Esophagus muscularis mucosa (tissue), 4 donors: Measurements from ENCODE around the gene MCCD1. TPM values are rescaled to one million over a fixed set of nuclear protein-coding genes. Genes with fewer than 3 reads are reported as not detected.

ENCODE experiments used
- DNase-seq: peaks from one replicate; pipeline ENCODE4 v3.0.0-alpha.2; 2017; ENCODE audit errors: extremely low spot score
- H3K27ac ChIP-seq, 4 donors: fragments of 200-600 bp; sonication (generic); replicated peaks in 1 of 4; 1 replicate in 3 of 4; 2 replicates in 1 of 4; pipeline ENCODE4 v1.5.1; 2016 to 2019; ENCODE audit warnings: mild to moderate bottlenecking in 1 of 4
- H3K27me3 ChIP-seq, 4 donors: fragments of 200-600 bp; sonication (generic); one replicate each; pipeline versions ENCODE4 v1.5.1 to v1.6.0; 2016 to 2019
- H3K36me3 ChIP-seq, 4 donors: fragments of 200-600 bp; sonication (generic); one replicate each; pipeline ENCODE4 v1.5.1; 2016 to 2019
- H3K4me1 ChIP-seq, 4 donors: fragments of 200-600 bp; sonication (generic); one replicate each; pipeline ENCODE4 v1.5.1; 2016 to 2019
- H3K4me3 ChIP-seq, 4 donors: fragments of 200-600 bp; sonication (generic); 1 replicate in 2 of 4; 2 replicates in 2 of 4; pipeline ENCODE4 v1.5.1; 2016 to 2019; ENCODE audit warnings: mild to moderate bottlenecking in 4 of 4, moderate library complexity in 1 of 4
- H3K9me3 ChIP-seq, 4 donors: fragments of 200-600 bp; sonication (generic); 1 replicate in 3 of 4; 2 replicates in 1 of 4; pipeline ENCODE4 v1.5.1; 2016 to 2019
- CTCF ChIP-seq, 3 experiments: fragments of 200-600 bp in 2 of 3; fragments of 450-650 bp in 1 of 3; sonication (generic) in 2 of 3; IDR thresholded peaks; one replicate each; pipeline ENCODE4 v1.5.1; 2017 to 2019; ENCODE audit warnings: antibody characterized with exemption in 3 of 3, mild to moderate bottlenecking in 2 of 3, moderate library complexity in 1 of 3
- EP300 ChIP-seq: sonication (generic); formaldehyde crosslinking; IDR thresholded peaks from one replicate; pipeline ENCODE4 v1.6.1; 2017; ENCODE audit warnings: antibody characterized with exemption
- POLR2A ChIP-seq: fragments of 450-650 bp; IDR thresholded peaks from one replicate; pipeline ENCODE4 v1.6.1; 2017; ENCODE audit warnings: antibody characterized with exemption, moderate library complexity, mild to moderate bottlenecking, low read depth
- POLR2AphosphoS5 ChIP-seq, 2 donors: sonication (generic); formaldehyde crosslinking; IDR thresholded peaks; one replicate each; pipeline ENCODE4 v1.6.1; 2017; ENCODE audit warnings: antibody characterized with exemption in 2 of 2
- WGBS: methylation state at CpG from one replicate; pipeline ENCODE4 v1.1.5; 2018; 5-methylcytosine and 5-hydroxymethylcytosine counted together
- intact Hi-C: fragments of 100-400 bp; cut with DNase I; formaldehyde crosslinking; loops from one replicate; pipeline ENCODE4 v1.15.1; 2023
- total RNA-seq, 4 donors: library from RNA; depleted of rRNA; stranded (reverse); fragments of >200 nt; gene quantifications; one replicate each; pipeline versions ENCODE4 v1.1.0 to v1.2.1, GENCODE V29; 2016

Gene MCCD1
- total RNA-seq, 4 donors from 2014 or later, result not detected

GRCh38 chr6:31567531-31568370, 39.0 kb downstream of the MCCD1 start:
- no peaks in the 10 kb centered on the region for H3K36me3 ChIP-seq
- peaks cover 0 to 68% (median 2%) of the 10 kb centered on the region in 4 donors for H3K27me3 ChIP-seq
- H3K27ac ChIP-seq, result no peak overlapping the region
- no peaks in the 10 kb centered on the region for H3K4me1 ChIP-seq
- no peak for TF ChIP-seq POLR2A
- WGBS, result 51% methylated on average over 9 of the region's 9 CpGs
- H3K9me3 ChIP-seq, result no peaks in the 10 kb centered on the region
- no peak overlapping the region for H3K4me3 ChIP-seq
- DNase-seq, result no peak
- intact Hi-C loops, result no loop called here

GRCh38 chr6:31568537-31568961, 39.8 kb downstream of the MCCD1 start:
- H3K9me3 ChIP-seq, result no peaks in the 10 kb centered on the region

GRCh38 chr6:31569861-31570536, 41.2 kb downstream of the MCCD1 start:
- TF ChIP-seq EP300 (no peak), CTCF (IDR thresholded peaks at IDR 0.05) (no peak), POLR2AphosphoS5 (IDR thresholded peaks at IDR 0.05) (no peak), POLR2A (no peak)
- peaks cover 0 to 74% (median 2%) of the 10 kb centered on the region in 4 donors for H3K27me3 ChIP-seq
- no peak for DNase-seq
- H3K4me3 ChIP-seq, result no peak overlapping the region
- H3K4me1 ChIP-seq, result no peaks in the 10 kb centered on the region
- 70% methylated on average over 1 of the region's 1 CpG for WGBS
- intact Hi-C loops, result no loop called here
- no peaks in the 10 kb centered on the region for H3K36me3 ChIP-seq
- no peak overlapping the region for H3K27ac ChIP-seq
- no peaks in the 10 kb centered on the region for H3K9me3 ChIP-seq

More at GRCh38 chr6:31568537-31568961, 39.8 kb downstream of the MCCD1 start:
- H3K27ac ChIP-seq, result no peak overlapping the region
- WGBS, result 64% methylated on average over 3 of the region's 3 CpGs
- peaks cover 0 to 74% (median 2%) of the 10 kb centered on the region in 4 donors for H3K27me3 ChIP-seq
- TF ChIP-seq EP300 (no peak), POLR2A (no peak), CTCF (IDR thresholded peaks at IDR 0.05) (no peak), POLR2AphosphoS5 (IDR thresholded peaks at IDR 0.05) (no peak)
- DNase-seq, result no peak
- no peaks in the 10 kb centered on the region for H3K36me3 ChIP-seq
- no peaks in the 10 kb centered on the region for H3K4me1 ChIP-seq
- intact Hi-C loops, result no loop called here
- H3K4me3 ChIP-seq, result no peak overlapping the region

GRCh38 chr6:31572041-31572911, 43.5 kb downstream of the MCCD1 start, which contains the start of gene LTA:
LTA (plus strand) TSS chr6:31572289; CDS start chr6:31572743, 454 bp downstream.
- Histone ChIP-seq H3K27ac (no peak within 1 kb of the TSS), H3K4me1 (peaks cover 0 to 3% (median 0%) of the 10 kb centered on the region in 4 donors), H3K4me3 (no peak within 1 kb of the TSS), H3K27me3 (peaks cover 0 to 54% (median 2%) of the 10 kb centered on the region in 4 donors), H3K9me3 (no peaks in the 10 kb centered on the region), H3K36me3 (no peaks in the 10 kb centered on the region)
- 88% methylated on average over 27 of the region's 27 CpGs for WGBS
- DNase-seq, result no peak
- no peak for TF ChIP-seq POLR2AphosphoS5 (IDR thresholded peaks at IDR 0.05)
- TF ChIP-seq CTCF (IDR thresholded peaks at IDR 0.05), result no peak
- TF ChIP-seq POLR2A, result no peak
- TF ChIP-seq EP300, result no peak
- intact Hi-C loops, result no loop called here
